Kidney (tissue), 14 donors: ENCODE data around the gene ZC3H12D. TPM values are rescaled to one million over a fixed set of nuclear protein-coding genes. Genes with fewer than 3 reads are reported as not detected.

Experiments used
- DNase-seq, 5 donors: peaks; one replicate each; pipeline ENCODE4 v3.0.0-alpha.2; 2013 to 2020
- FAIRE-seq: peaks from 2 replicates; lab custom pipeline; 2012; peaks lifted over from hg19 to GRCh38; lab: Jason Lieb, UNC
- H3K27ac ChIP-seq, 2 donors: one replicate each; pipeline ENCODE4 v1.7.0; 2013; ENCODE audit warnings: low read depth in 2 of 2, low read length in 2 of 2, inconsistent platforms in 1 of 2
- H3K27me3 ChIP-seq: one replicate; pipeline ENCODE4 v1.7.1; 2013; ENCODE audit warnings: low read length, inconsistent platforms; ENCODE audit not compliant: control insufficient read depth, insufficient read depth
- H3K36me3 ChIP-seq, 3 donors: one replicate each; pipeline versions ENCODE4 v1.7.0 to v1.7.1; 2013; ENCODE audit warnings: low read length in 3 of 3, control low read depth in 1 of 3, inconsistent platforms in 1 of 3; ENCODE audit not compliant: insufficient read depth in 3 of 3, control insufficient read depth in 2 of 3
- H3K4me1 ChIP-seq, 3 donors: one replicate each; pipeline versions ENCODE4 v1.7.0 to v1.7.1; 2013; ENCODE audit warnings: low read length in 3 of 3, inconsistent platforms in 1 of 3, low read depth in 1 of 3; ENCODE audit not compliant: control insufficient read depth in 2 of 3, insufficient read depth in 2 of 3
- H3K4me3 ChIP-seq, 3 donors: one replicate each; pipeline versions ENCODE4 v1.7.0 to v1.8.1; 2013; ENCODE audit warnings: low read length in 3 of 3, control low read depth in 1 of 3, inconsistent platforms in 1 of 3
- H3K9ac ChIP-seq, 3 donors: one replicate each; pipeline versions ENCODE4 v1.7.0 to v1.7.1; 2013; ENCODE audit warnings: low read length in 3 of 3, control low read depth in 1 of 3, inconsistent platforms in 1 of 3
- H3K9me3 ChIP-seq, 3 donors: one replicate each; pipeline versions ENCODE4 v1.7.0 to v1.7.1; 2013; ENCODE audit warnings: low read length in 3 of 3, control low read depth in 1 of 3, inconsistent platforms in 1 of 3; ENCODE audit not compliant: control insufficient read depth in 2 of 3, insufficient read depth in 1 of 3
- CTCF ChIP-seq: IDR thresholded peaks from 3 replicates; pipeline ENCODE4 v1.5.1; 2012; ENCODE audit warnings: mild to moderate bottlenecking, moderate library complexity, borderline replicate concordance; ENCODE audit not compliant: insufficient read depth; ENCODE audit errors: extremely low read depth
- intact Hi-C: fragments of 100-400 bp; cut with DNase I; formaldehyde crosslinking; loops from one replicate; pipeline ENCODE4 v1.11.1; 2022
- polyA plus RNA-seq: library from polyadenylated mRNA; stranded (reverse); fragments of 350-450 nt; fragmentation: Illumina TruSeq; extraction: RNeasy Lipid Tissue Mini Kit (QIAGEN cat#74804); gene quantifications from one replicate; pipeline ENCODE4 v1.2.3, GENCODE V29; 2014; ENCODE audit warnings: low read depth, low replicate concordance; ENCODE audit not compliant: insufficient read depth
- total RNA-seq: library from RNA; stranded (reverse); fragmentation: NEBNext Ultra II Directional; extraction: Animal tissue kit (Norgen Biotek cat#: 25700); gene quantifications from one replicate; pipeline ENCODE4 v1.2.1, GENCODE V29; 2021
- donor health status: control.
- donor health status: control.
- donor health status: control.
- donor health status: control.
- donor health status: control.
- donor health status: DM: yes; HTN: yes; CAD: no.
- donor health status: Normal renal cell carcinoma (clear cell type).

ZC3H12D gene
- total and polyA plus RNA-seq, 2 donors from 2014 or later: 0.82 to 3.7 TPM

DNA sequence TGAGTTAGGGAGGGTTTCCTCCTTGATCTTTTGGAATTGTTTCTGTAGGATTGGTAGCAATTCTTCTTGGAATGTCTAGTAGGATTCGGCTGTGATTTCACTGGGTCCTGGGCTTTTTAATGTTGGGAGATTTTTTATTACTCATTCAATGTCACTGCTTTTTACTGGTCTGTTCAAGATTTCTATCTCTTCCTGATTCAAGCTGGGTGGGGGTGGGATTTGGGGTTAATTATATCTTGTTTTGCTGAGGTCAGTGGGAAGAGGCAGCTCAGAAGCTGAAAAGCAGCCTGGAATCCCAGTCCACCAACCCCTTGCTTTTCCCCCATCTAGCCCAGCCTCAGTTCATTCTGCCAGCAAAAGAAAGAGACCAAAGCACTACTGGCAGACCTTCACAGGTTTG is 45.2 kb downstream of the ZC3H12D start:
- H3K9ac ChIP-seq: no peak overlapping the region
- H3K4me3 ChIP-seq: no peak overlapping the region
- FAIRE-seq (no peak), DNase-seq (no peak)
- no peak overlapping the region for H3K27ac ChIP-seq
- TF ChIP-seq CTCF: no peak
- peaks cover 2 to 21% (median 12%) of the 10 kb centered on the region in 3 donors for H3K4me1 ChIP-seq
- no peaks in the 10 kb centered on the region for H3K27me3 ChIP-seq
- no peaks in the 10 kb centered on the region for H3K36me3 ChIP-seq
- intact Hi-C loops: no loop called here
- H3K9me3 ChIP-seq: no peaks in the 10 kb centered on the region

DNA sequence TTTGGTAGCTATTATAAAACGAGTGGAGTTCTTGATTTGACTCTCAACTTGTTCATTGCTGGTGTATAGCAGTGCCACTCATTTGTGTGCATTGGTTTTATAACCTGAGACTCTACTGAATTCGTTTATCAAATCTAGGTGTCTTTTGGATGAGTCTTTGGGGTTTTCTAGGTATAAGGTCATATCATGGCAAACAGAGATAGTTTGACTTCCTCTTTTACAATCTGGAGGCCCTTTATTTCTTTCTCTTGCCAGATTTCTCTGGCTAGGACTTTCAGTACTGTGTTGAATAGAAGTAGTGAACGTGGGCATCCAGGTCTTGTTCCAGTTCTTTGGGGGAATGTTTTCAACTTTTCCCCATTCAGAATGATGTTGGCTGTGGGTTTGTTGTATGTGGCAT is 46.0 kb downstream of the ZC3H12D start:
- no peak for TF ChIP-seq CTCF
- no peak overlapping the region for H3K4me3 ChIP-seq
- DNase-seq: no peak
- no peaks in the 10 kb centered on the region for H3K27me3 ChIP-seq
- no peak overlapping the region for H3K9ac ChIP-seq
- intact Hi-C loops: no loop called here
- peaks cover 0 to 18% (median 12%) of the 10 kb centered on the region in 3 donors for H3K4me1 ChIP-seq
- no peak overlapping the region for H3K27ac ChIP-seq
- no peaks in the 10 kb centered on the region for H3K36me3 ChIP-seq
- H3K9me3 ChIP-seq: no peaks in the 10 kb centered on the region
- FAIRE-seq: no peak

DNA sequence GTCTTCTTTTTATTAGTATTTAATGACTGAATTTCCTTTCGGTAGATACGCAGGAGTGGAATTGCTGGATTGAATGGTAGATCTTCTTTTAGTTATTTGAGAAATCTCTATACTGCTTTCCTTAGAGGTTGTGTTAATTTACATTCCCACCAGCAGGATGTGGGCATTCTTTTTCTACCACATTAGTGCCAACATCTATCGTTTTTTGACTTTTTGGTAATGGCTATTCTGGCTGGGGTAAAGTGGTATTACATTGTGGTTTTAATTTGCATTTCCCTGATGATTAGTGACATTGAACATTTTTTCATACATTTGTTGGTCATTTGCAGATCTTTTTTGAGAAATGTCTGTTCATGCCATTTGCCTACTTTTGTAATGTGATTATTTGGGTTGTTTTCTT is 47.6 kb downstream of the ZC3H12D start:
- Histone ChIP-seq H3K4me3 (no peak overlapping the region), H3K27ac (no peak overlapping the region), H3K36me3 (no peaks in the 10 kb centered on the region), H3K4me1 (peaks cover 0 to 12% (median 11%) of the 10 kb centered on the region in 3 donors), H3K27me3 (no peaks in the 10 kb centered on the region), H3K9ac (no peak overlapping the region), H3K9me3 (no peaks in the 10 kb centered on the region)
- no peak for FAIRE-seq
- no peak for TF ChIP-seq CTCF
- DNase-seq: no peak
- intact Hi-C loops: no loop called here

DNA sequence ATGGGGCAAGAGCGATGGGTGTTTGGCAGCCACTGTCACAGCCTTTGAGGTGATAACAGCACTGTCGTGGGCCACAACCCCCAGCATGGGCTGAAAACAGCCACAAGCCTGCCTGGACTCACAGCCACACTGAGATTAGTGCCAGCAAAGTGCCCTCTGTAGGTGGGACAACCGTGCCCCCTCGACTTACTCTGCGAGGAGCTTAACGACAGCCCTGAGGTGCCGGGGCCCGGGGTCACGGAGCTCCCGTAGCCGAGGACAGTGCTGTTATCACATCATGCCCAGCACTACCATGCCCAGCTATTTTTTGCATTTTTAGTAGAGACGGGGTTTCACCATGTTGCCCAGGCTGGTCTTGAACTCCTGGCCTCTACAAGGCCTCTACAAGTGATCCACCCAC is 48.2 kb downstream of the ZC3H12D start:
- FAIRE-seq: no peak
- Histone ChIP-seq H3K27ac (no peak overlapping the region), H3K27me3 (no peaks in the 10 kb centered on the region), H3K4me3 (no peak overlapping the region), H3K9me3 (no peaks in the 10 kb centered on the region), H3K36me3 (no peaks in the 10 kb centered on the region), H3K9ac (no peak overlapping the region), H3K4me1 (peaks cover 0 to 11% (median 10%) of the 10 kb centered on the region in 3 donors)
- intact Hi-C loops: no loop called here
- TF ChIP-seq CTCF: no peak
- no peak for DNase-seq
